Spleen (tissue), 7 donors: ENCODE measurements around the gene SLC41A1.

Source experiments
- CTCF ChIP-seq, 11 experiments: fragments of 200-600 bp in 7 of 11; fragments of 450-650 bp in 4 of 11; sonication (generic) in 4 of 11; IDR thresholded peaks in 8 of 11; conservative IDR thresholded peaks in 3 of 11; 1 replicate in 7 of 11; 2 replicates in 4 of 11; pipeline versions ENCODE4 v1.4.0 to v1.8.0; 2016 to 2021; ENCODE audit warnings: antibody characterized with exemption in 11 of 11, inconsistent platforms in 4 of 11, mild to moderate bottlenecking in 1 of 11
- POLR2A ChIP-seq, 3 donors: fragments of 450-650 bp; IDR thresholded peaks; one replicate each; pipeline ENCODE4 v1.5.1; 2017; ENCODE audit warnings: antibody characterized with exemption in 3 of 3, mild to moderate bottlenecking in 1 of 3
- donor health status: DM: no; HTN: no; CAD: no; lungs with moderate emphysema.
- donor health status: DM: no; HTN: no; CAD: no.
- donor health status: DM: no; HTN: no; CAD: no.

- TF ChIP-seq POLR2A (IDR thresholded peaks at IDR 0.05): no peak
- TF ChIP-seq CTCF (IDR thresholded peaks at IDR 0.05 in 8 of 11, conservative IDR thresholded peaks at IDR 0.05 in 3 of 11): no peak
These were observed 47.0 kb downstream of the SLC41A1 start for GRCh38 chr1:205766038-205766437.
